ENCODE measurements around the gene ZNF286A.
"Not testable (repeated sequence)": the region's sequence is repeated elsewhere in the genome, so short reads cannot be mapped to it uniquely, and the experiment has no call there.

ZNF286A gene

DNA sequence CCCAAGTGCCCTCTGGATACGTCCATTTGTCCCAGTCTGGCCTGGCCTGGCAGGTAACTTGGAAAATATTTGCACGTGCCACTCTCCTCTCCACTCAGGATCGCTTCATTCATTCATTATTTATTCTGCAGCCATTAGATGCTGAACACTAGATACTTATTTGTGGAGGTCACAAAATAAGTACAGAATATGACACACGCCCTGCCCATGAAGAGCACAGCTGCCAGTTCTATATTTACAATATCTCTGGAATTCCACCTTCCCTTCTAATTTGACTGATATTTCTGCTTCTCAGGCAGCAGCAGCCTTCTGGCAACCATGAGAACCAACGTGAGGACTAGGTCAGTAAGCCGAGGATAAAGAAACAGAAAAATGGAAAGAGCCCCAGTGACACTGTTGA, 36.4 kb upstream of the ZNF286A start:
- Histone ChIP-seq H3K27me3 (ENCODE audit: insufficient read depth, low read length) (no peaks in the 10 kb centered on the region), H3K9me3 (ENCODE audit: low read length) (no peaks in the 10 kb centered on the region), H3K36me3 (ENCODE audit: insufficient read depth, low read length) (peaks cover 3% of the 10 kb centered on the region), H3K4me1 (ENCODE audit: insufficient read depth, low read length) (no peaks in the 10 kb centered on the region), H2AFZ (ENCODE audit: low read depth, low read length) (no peak overlapping the region), H3K4me3 (ENCODE audit: low read length) (no peak overlapping the region)

DNA sequence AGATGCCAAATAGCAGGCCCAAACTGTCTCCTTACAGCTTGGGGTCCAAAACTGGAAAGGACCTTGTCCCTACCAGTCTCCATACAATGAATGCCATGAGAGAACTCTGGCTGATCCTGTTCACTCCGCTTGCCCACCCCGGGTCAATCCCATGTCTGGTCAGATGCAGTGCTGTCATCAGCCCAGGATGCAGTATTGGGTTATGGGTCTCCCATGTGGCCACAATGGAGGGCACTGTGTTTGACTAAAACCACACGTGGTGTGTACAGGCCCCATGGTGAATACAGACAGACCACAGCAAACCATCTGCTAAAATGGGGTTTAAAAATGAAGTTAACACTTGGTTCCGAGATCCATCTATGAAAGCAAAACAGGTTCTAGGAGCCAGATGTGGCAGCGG, 35.9 kb upstream of the ZNF286A start:
- no peak overlapping the region for H3K4me3 ChIP-seq (ENCODE audit: low read length)
- no peaks in the 10 kb centered on the region for H3K27me3 ChIP-seq (ENCODE audit: insufficient read depth, low read length)
- no peaks in the 10 kb centered on the region for H3K9me3 ChIP-seq (ENCODE audit: low read length)
- peaks cover 3% of the 10 kb centered on the region for H3K36me3 ChIP-seq (ENCODE audit: insufficient read depth, low read length)
- no peaks in the 10 kb centered on the region for H3K4me1 ChIP-seq (ENCODE audit: insufficient read depth, low read length)
- no peak overlapping the region for H2AFZ ChIP-seq (ENCODE audit: low read depth, low read length)

DNA sequence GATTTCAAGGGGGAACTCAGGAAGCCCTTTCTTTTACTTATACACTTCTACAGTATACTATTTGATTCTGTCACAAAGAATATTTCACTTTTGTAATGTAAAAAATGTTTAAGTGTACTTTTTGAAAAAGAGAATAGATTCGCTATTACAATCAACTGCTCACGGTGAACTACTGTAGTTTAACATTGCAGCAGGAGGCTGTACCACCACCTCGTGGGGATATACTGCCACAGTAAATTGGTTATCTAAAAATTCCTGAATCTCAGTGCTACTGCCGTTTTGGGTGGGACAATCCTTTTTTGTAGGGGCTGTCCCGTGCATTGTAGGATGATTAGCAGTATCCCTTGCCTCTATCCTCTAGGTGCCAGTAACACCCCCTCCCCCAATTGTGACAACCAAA, 30.0 kb upstream of the ZNF286A start:
- H3K4me3 ChIP-seq (ENCODE audit: low read length); H3K9me3 ChIP-seq (ENCODE audit: low read length); H3K36me3 ChIP-seq (ENCODE audit: insufficient read depth, low read length): not testable (repeated sequence)

DNA sequence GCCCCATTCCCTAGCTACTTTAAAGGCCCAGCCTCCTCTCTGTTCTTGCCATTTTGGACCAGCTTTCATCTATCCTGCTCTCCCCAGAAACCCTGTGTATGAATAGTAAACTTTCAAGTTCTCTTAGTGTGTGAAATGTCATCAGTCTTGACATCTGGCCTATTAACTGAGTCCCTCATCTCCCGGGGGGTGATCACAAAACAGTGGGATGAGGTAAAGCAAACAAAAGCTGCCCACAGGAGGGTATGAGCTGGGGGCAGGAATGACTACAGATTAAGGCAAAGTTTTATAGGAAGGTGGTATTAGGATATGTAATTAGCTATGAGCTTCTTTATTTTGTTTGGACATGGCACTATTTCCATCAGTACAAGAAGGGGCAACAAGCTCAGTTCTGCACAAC, 24.9 kb upstream of the ZNF286A start:
- not testable (repeated sequence) for H2AFZ ChIP-seq (ENCODE audit: low read depth, low read length); H3K4me3 ChIP-seq (ENCODE audit: low read length); H3K9me3 ChIP-seq (ENCODE audit: low read length); H3K4me1 ChIP-seq (ENCODE audit: insufficient read depth, low read length); H3K36me3 ChIP-seq (ENCODE audit: insufficient read depth, low read length); H3K27me3 ChIP-seq (ENCODE audit: insufficient read depth, low read length)

More for the DNA sequence above, 30.0 kb upstream of the ZNF286A start:
- not testable (repeated sequence) for H2AFZ ChIP-seq (ENCODE audit: low read depth, low read length); H3K27me3 ChIP-seq (ENCODE audit: insufficient read depth, low read length); H3K4me1 ChIP-seq (ENCODE audit: insufficient read depth, low read length)

DNA sequence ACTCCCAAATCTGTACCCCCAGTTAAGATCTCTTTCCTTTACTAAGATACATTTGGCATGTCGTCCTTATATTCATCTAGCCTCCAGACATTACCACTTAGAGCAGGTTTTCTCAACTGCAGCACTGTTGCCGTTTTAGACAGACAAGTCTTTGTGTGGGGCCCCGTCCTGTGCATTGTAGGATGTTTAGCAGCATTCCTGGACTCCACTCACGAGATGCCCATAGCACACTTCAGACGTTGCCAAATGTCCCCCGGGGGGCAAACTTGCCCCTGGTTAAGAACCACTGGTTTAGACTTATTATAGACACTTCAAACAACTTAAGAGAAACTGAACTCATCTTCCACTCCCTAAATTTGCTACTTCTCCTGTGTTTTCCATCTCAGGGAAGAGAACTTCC, 23.6 kb upstream of the ZNF286A start:
- H3K9me3 ChIP-seq (ENCODE audit: low read length); H3K4me1 ChIP-seq (ENCODE audit: insufficient read depth, low read length): not testable (repeated sequence)

DNA sequence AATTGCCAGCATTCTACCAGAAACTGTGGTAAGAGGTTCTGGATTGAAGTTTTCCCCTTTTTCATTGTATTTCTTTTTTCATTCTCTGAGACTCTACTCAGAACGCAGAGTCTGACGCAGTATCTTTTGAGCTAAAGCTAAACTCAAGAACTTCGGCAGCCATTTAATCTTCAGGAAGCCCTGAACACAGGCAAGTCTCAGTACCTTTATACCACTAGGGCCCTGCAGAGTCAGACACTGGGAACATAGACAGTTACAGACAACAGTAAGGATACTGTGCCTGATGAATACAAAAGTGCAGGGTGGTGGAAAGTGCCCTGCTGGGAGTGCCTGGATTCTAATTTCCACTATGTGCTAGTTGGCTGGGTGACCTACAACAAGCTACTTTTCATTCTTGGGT, 16.4 kb upstream of the ZNF286A start:
- H3K27me3 ChIP-seq (ENCODE audit: insufficient read depth, low read length); H3K4me3 ChIP-seq (ENCODE audit: low read length); H2AFZ ChIP-seq (ENCODE audit: low read depth, low read length); H3K4me1 ChIP-seq (ENCODE audit: insufficient read depth, low read length); H3K9me3 ChIP-seq (ENCODE audit: low read length); H3K36me3 ChIP-seq (ENCODE audit: insufficient read depth, low read length): not testable (repeated sequence)

More for the DNA sequence above, 23.6 kb upstream of the ZNF286A start:
- not testable (repeated sequence) for H3K36me3 ChIP-seq (ENCODE audit: insufficient read depth, low read length); H3K27me3 ChIP-seq (ENCODE audit: insufficient read depth, low read length); H2AFZ ChIP-seq (ENCODE audit: low read depth, low read length); H3K4me3 ChIP-seq (ENCODE audit: low read length)

DNA sequence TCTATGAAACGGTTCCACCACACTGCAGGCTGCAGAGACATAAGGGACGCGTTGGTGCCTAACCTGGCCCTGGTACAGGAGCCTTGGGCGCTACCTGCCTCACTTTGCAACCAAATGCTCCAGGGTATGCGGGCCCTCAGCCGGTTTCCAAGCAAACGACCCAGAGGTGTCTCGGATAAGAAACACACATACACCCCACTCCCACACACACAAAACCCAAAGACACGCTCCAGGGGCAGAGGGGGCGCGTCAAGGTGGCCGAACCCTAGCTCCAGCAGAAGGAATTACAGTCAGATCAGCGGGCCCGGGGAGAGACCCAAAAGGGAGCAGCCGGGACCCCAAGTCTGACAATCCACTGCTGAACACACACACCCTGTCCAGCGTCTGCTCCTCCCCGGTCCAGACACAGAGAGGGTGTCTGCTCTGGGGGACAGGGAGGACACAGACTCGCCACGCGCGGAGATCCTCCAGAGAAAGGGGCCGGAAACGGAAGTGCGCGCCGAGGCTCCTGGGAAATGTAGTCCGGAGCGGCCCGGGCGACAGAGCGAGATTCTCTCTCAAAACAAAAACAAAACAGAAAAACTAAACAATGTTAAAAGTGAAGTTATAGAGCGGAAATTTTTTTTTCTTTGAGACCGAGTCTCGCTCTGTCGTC, 15.6 kb upstream of the ZNF286A start, which contains the start of gene TRIM16:
TRIM16 (minus strand) TSS at position 488 of the 655 bp plus-strand sequence. CDS start 32,702 bp downstream, outside the sequence.
- H3K4me1 ChIP-seq (ENCODE audit: insufficient read depth, low read length) = not testable (repeated sequence)

DNA sequence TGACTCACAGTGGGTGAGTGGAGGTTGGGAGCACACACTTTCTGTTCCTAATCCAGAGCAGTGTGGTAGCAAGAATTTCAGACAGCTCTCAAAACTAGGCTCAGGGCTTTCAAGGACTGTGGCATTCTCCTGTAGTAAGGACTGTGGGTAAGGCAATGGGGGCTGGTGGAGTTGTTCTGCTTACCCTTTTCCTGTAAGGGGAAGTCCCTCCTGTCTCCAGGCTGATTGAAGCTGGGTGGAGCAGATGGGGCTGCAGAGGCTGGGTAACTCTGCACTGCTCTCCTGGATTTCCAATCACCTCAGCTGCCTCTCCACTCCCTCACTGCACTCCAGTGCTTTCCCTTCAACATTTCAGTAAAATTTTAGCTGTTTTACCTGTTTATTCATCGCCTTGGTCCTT, 12.1 kb upstream of the ZNF286A start:
- H3K4me1 ChIP-seq (ENCODE audit: insufficient read depth, low read length); H3K4me3 ChIP-seq (ENCODE audit: low read length); H2AFZ ChIP-seq (ENCODE audit: low read depth, low read length); H3K36me3 ChIP-seq (ENCODE audit: insufficient read depth, low read length); H3K9me3 ChIP-seq (ENCODE audit: low read length); H3K27me3 ChIP-seq (ENCODE audit: insufficient read depth, low read length): not testable (repeated sequence)

More for the DNA sequence above, 15.6 kb upstream of the ZNF286A start, which contains the start of gene TRIM16:
- H3K4me3 ChIP-seq (ENCODE audit: low read length) = peak within 1 kb of the TSS; percentile 58
- not testable (repeated sequence) for H3K36me3 ChIP-seq (ENCODE audit: insufficient read depth, low read length); H3K9me3 ChIP-seq (ENCODE audit: low read length); H3K27me3 ChIP-seq (ENCODE audit: insufficient read depth, low read length)
- H2AFZ ChIP-seq (ENCODE audit: low read depth, low read length) = peak within 1 kb of the TSS; percentile 96

DNA sequence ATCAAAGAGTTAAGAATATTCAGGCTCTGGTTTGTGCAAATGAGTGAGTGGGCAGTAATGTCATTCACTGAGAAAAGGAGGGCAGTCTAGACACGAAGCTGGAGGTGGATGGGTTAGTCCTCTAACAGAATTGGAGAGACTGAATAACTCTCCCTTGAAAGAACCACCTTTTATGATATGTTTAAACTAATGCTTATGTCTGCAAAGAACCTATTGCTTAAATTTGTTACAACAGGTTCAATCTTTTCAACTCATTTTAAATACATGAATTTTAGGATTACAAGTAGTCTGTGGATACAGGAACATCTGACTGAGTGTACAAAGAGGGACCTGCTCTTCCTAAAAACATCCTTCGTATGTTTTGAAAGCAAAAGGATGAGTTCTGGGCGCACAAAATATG, 585 bp upstream of the ZNF286A start:
- not testable (repeated sequence) for H3K27me3 ChIP-seq (ENCODE audit: insufficient read depth, low read length); H3K4me1 ChIP-seq (ENCODE audit: insufficient read depth, low read length); H3K9me3 ChIP-seq (ENCODE audit: low read length)
- H2AFZ ChIP-seq (ENCODE audit: low read depth, low read length) = peak overlapping the region; percentile 58
- H3K36me3 ChIP-seq (ENCODE audit: insufficient read depth, low read length) = peaks cover 14% of the 10 kb centered on the region
- H3K4me3 ChIP-seq (ENCODE audit: low read length) = peak overlapping the region; percentile 43

DNA sequence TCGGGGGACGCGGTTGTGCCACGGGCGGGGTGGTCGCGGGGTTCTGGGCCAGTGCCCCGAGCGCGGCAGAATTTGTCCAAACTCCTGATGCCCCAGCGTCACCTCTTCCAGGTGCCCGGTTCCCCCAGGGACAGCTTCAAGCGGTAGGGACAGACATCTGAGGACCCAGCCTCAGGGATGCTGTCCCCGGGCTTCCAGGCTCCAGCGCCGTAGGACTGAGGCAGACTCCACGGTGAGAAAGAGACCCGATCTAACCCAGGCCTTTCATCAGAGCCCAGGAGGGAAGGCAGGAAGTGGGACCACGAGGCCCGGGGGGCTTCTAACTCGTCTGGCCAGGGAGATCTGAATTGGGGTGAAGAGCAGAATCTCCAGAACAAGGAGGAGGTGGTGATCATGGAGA, 385 bp downstream of the ZNF286A start:
- H3K4me3 ChIP-seq (ENCODE audit: low read length) = peak overlapping the region; percentile 43
- H3K9me3 ChIP-seq (ENCODE audit: low read length) = peaks cover 15% of the 10 kb centered on the region
- H2AFZ ChIP-seq (ENCODE audit: low read depth, low read length); H3K27me3 ChIP-seq (ENCODE audit: insufficient read depth, low read length); H3K4me1 ChIP-seq (ENCODE audit: insufficient read depth, low read length): not testable (repeated sequence)
- H3K36me3 ChIP-seq (ENCODE audit: insufficient read depth, low read length) = peaks cover 16% of the 10 kb centered on the region

DNA sequence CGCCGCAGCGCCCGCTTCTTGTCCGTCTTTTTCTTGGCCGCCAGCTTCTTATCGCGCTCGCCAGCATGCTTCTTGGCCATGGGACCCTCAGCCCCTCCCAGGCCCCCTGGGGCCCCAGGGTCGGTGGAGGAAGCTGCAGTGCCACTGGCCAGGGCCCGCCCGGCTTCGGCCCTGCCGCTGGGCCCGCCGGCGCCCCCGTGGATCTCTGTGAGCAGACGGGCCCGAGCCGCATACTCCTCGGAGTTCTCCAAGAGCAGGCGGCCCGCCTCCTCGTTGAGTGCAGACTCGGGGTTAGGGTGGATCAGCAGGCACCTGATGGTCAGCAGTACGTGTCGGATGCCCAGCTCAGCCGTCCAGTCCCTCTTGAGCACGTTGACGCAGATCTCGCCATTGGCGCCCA, 4.7 kb downstream of the ZNF286A start:
- H3K4me3 ChIP-seq (ENCODE audit: low read length); H3K27me3 ChIP-seq (ENCODE audit: insufficient read depth, low read length); H2AFZ ChIP-seq (ENCODE audit: low read depth, low read length); H3K4me1 ChIP-seq (ENCODE audit: insufficient read depth, low read length): not testable (repeated sequence)
- Histone ChIP-seq H3K9me3 (ENCODE audit: low read length) (peaks cover 42% of the 10 kb centered on the region), H3K36me3 (ENCODE audit: insufficient read depth, low read length) (peaks cover 46% of the 10 kb centered on the region)

DNA sequence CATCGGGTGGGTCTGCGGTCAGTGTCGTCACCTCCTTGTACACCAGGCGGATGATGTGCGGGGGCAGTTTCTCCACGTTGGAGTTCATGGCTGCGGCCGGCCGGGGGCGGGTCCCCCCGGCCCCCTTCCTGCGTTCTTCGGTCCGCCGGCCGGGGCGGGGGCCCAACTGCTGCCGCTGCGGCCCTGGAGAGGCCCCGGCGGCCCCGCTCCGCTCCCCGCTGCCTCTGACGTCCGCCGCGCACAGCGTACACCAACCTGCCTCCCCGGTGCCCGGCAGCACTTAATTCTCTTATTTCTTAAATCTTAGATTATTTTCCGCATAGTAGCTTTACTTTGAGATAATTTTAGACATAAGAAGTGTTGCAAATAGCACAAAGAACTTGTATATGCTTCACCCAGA, 5.3 kb downstream of the ZNF286A start:
- Histone ChIP-seq H3K9me3 (ENCODE audit: low read length) (peaks cover 42% of the 10 kb centered on the region), H3K36me3 (ENCODE audit: insufficient read depth, low read length) (peaks cover 46% of the 10 kb centered on the region)

DNA sequence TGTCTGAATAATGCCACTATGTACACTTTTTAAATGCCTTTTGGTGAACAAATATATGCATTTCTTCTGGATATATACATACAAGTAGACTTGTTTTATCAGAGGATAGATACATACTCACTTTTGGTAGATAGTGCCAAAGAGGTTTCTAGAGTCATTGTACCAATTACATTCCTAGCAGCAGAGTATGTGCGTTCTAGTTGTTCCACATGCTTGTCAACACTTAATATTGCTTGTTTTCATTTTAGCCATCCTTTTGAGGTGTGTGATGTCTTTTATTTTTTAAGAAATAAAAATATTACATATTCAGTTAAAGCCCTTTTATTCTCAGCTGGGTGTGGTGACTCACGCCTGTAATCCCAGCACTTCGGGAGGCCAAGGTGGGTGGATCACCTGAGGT, 9.3 kb downstream of the ZNF286A start:
- not testable (repeated sequence) for H3K27me3 ChIP-seq (ENCODE audit: insufficient read depth, low read length); H3K4me3 ChIP-seq (ENCODE audit: low read length); H2AFZ ChIP-seq (ENCODE audit: low read depth, low read length); H3K4me1 ChIP-seq (ENCODE audit: insufficient read depth, low read length)
- H3K9me3 ChIP-seq (ENCODE audit: low read length) = peaks cover 38% of the 10 kb centered on the region
- H3K36me3 ChIP-seq (ENCODE audit: insufficient read depth, low read length) = peaks cover 44% of the 10 kb centered on the region

More for the DNA sequence above, 5.3 kb downstream of the ZNF286A start:
- H3K4me3 ChIP-seq (ENCODE audit: low read length); H3K4me1 ChIP-seq (ENCODE audit: insufficient read depth, low read length); H3K27me3 ChIP-seq (ENCODE audit: insufficient read depth, low read length); H2AFZ ChIP-seq (ENCODE audit: low read depth, low read length): not testable (repeated sequence)

Measured in neuron (in vitro differentiated cells).